IMR-90 (cell line): ENCODE results near the gene OR2F2. TPM values are rescaled to one million over a fixed set of nuclear protein-coding genes. Genes with fewer than 3 reads are reported as not detected.

Source experiments
- ATAC-seq: fragments of 200-7000 bp; cut with Tn5 transposase; 2 replicates; pipeline ENCODE4 v1.9.1; 2020; ENCODE audit warnings: low read depth, mild to moderate bottlenecking, moderate library complexity
- BruUV-seq: library from RNA; stranded (reverse); fragments of 400-500 nt; replicated peaks from 2 replicates; lab custom pipeline; 2021; lab: Mats Ljungman, UMichigan
- CTCF ChIA-PET: fragments of 300-600 bp; formaldehyde crosslinking; extraction: SDS; loops from one replicate; lab custom pipeline; 2021; ENCODE audit warnings: antibody characterized with exemption; lab: Yijun Ruan, JAX
- POLR2A ChIA-PET: fragments of 300-600 bp; sonication (Branson Sonifier 250); formaldehyde crosslinking; loops from one replicate; lab custom pipeline; 2022; ENCODE audit warnings: antibody characterized with exemption; ENCODE audit not compliant: unreplicated experiment; lab: Charles Lee
- DNase-seq: peaks from one replicate; pipeline ENCODE4 v3.0.0; 2013
- H2AFZ ChIP-seq: replicated peaks from 2 replicates; pipeline ENCODE3; 2013; ENCODE audit warnings: low read length, mild to moderate bottlenecking; ENCODE audit not compliant: poor library complexity
- H2AK5ac ChIP-seq: 2 replicates; pipeline ENCODE4 v1.6.1; 2013; ENCODE audit warnings: low read depth, low read length, inconsistent platforms
- H2AK9ac ChIP-seq: replicated peaks from 2 replicates; pipeline ENCODE3; 2013; ENCODE audit warnings: mild to moderate bottlenecking, low read depth, low read length, moderate library complexity; ENCODE audit not compliant: poor library complexity
- H2BK120ac ChIP-seq: 2 replicates; pipeline ENCODE4 v1.6.1; 2013; ENCODE audit warnings: low read depth, low read length, inconsistent platforms
- H2BK15ac ChIP-seq: 3 replicates; pipeline ENCODE4 v1.6.1; 2013; ENCODE audit warnings: low read depth, low read length, inconsistent platforms
- H2BK20ac ChIP-seq: 2 replicates; pipeline ENCODE4 v1.6.1; 2013; ENCODE audit warnings: low read depth, mild to moderate bottlenecking, inconsistent platforms, low read length, moderate library complexity
- H2BK5ac ChIP-seq: 2 replicates; pipeline ENCODE4 v1.6.1; 2013; ENCODE audit warnings: mild to moderate bottlenecking, low read depth, low read length, inconsistent platforms; ENCODE audit not compliant: poor library complexity, severe bottlenecking
- H3K14ac ChIP-seq: replicated peaks from 2 replicates; pipeline ENCODE4 v1.6.1; 2013; ENCODE audit warnings: low read depth, low read length, inconsistent platforms
- H3K18ac ChIP-seq: 2 replicates; pipeline ENCODE4 v1.6.1; 2013; ENCODE audit warnings: low read depth, low read length, control low read depth
- H3K23ac ChIP-seq: 2 replicates; pipeline ENCODE4 v1.6.1; 2013; ENCODE audit warnings: low read depth, low read length, inconsistent platforms
- H3K27ac ChIP-seq: 2 replicates; pipeline ENCODE4 v1.5.1; 2013; ENCODE audit warnings: mild to moderate bottlenecking, control low read depth, low read length; ENCODE audit not compliant: insufficient read depth
- H3K27me3 ChIP-seq: 2 replicates; pipeline ENCODE4 v1.6.1; 2013; ENCODE audit warnings: low read length; ENCODE audit not compliant: control insufficient read depth, insufficient read depth
- H3K36me3 ChIP-seq: 2 replicates; pipeline ENCODE4 v1.6.1; 2013; ENCODE audit warnings: low read length, mixed read lengths; ENCODE audit not compliant: control insufficient read depth, insufficient read depth
- H3K4ac ChIP-seq: 2 replicates; pipeline ENCODE4 v1.6.1; 2013; ENCODE audit warnings: low read depth, low read length, inconsistent platforms
- H3K4me1 ChIP-seq: 2 replicates; pipeline ENCODE4 v1.6.1; 2013; ENCODE audit warnings: low read length, mixed read lengths; ENCODE audit not compliant: control insufficient read depth, insufficient read depth
- H3K4me2 ChIP-seq: 2 replicates; pipeline ENCODE4 v1.6.1; 2013; ENCODE audit warnings: low read depth, mild to moderate bottlenecking, control low read depth, low read length, moderate library complexity
- H3K4me3 ChIP-seq: 2 replicates; pipeline ENCODE4 v1.5.1; 2013; ENCODE audit warnings: low read depth, mild to moderate bottlenecking, control low read depth, low read length, moderate library complexity; ENCODE audit not compliant: insufficient read depth
- H3K56ac ChIP-seq: 2 replicates; pipeline ENCODE4 v1.6.1; 2013; ENCODE audit warnings: low read length, inconsistent platforms; ENCODE audit not compliant: insufficient read depth; ENCODE audit errors: extremely low read depth
- H3K79me1 ChIP-seq, 2 experiments: 2 replicates each; pipeline ENCODE4 v1.6.1; 2013; ENCODE audit warnings: low read length in 2 of 2, inconsistent platforms in 1 of 2, low read depth in 1 of 2
- H3K9ac ChIP-seq: 2 replicates; pipeline ENCODE4 v1.6.1; 2013; ENCODE audit warnings: low read depth, low read length, control low read depth
- H3K9me1 ChIP-seq: 2 replicates; pipeline ENCODE4 v1.6.1; 2013; ENCODE audit warnings: low read length, inconsistent platforms; ENCODE audit not compliant: insufficient read depth
- H3K9me3 ChIP-seq: 2 replicates; pipeline ENCODE4 v1.6.1; 2013; ENCODE audit warnings: low read length; ENCODE audit not compliant: control insufficient read depth, insufficient read depth
- H4K20me1 ChIP-seq: 2 replicates; pipeline ENCODE4 v1.6.1; 2013; ENCODE audit warnings: low read length, inconsistent platforms; ENCODE audit not compliant: insufficient read depth
- H4K5ac ChIP-seq: 2 replicates; pipeline ENCODE4 v1.6.1; 2013; ENCODE audit warnings: mild to moderate bottlenecking, low read depth, low read length, control low read depth
- H4K8ac ChIP-seq, 2 experiments: 2 replicates each; pipeline ENCODE4 v1.6.1; 2013; ENCODE audit warnings: low read depth in 2 of 2, low read length in 2 of 2, control low read depth in 1 of 2, inconsistent platforms in 1 of 2
- H4K91ac ChIP-seq: 2 replicates; pipeline ENCODE4 v1.6.1; 2013; ENCODE audit warnings: low read depth, low read length, inconsistent platforms; ENCODE audit not compliant: insufficient read depth
- BHLHE40 ChIP-seq: fragments of 150-350 bp; IDR thresholded peaks from 2 replicates; pipeline ENCODE4 v1.6.1; 2016; ENCODE audit warnings: mild to moderate bottlenecking, low read depth, low read length
- CEBPB ChIP-seq: IDR thresholded peaks from 2 replicates; pipeline ENCODE4 v1.6.1; 2012; ENCODE audit warnings: low read depth, low read length, improper control_type of control experiment
- MAFK ChIP-seq: IDR thresholded peaks from 2 replicates; pipeline ENCODE4 v1.6.1; 2012; ENCODE audit warnings: low read depth, low read length, improper control_type of control experiment
- NFE2L2 ChIP-seq: fragments of 150-350 bp; IDR thresholded peaks from 2 replicates; pipeline ENCODE4 v1.6.1; 2016; ENCODE audit warnings: low read depth, mild to moderate bottlenecking, low read length
- USF2 ChIP-seq: fragments of 150-350 bp; IDR thresholded peaks from 2 replicates; pipeline ENCODE4 v1.6.1; 2017; ENCODE audit warnings: mild to moderate bottlenecking, antibody characterized with exemption, low read length, low read depth
- WGBS, 2 experiments: methylation state at CpG; one replicate each; pipeline versions ENCODE4 v1.1.5 to v1.1.7; 2013; ENCODE audit warnings: missing lambda C conversion rate in 2 of 2; ENCODE audit not compliant: insufficient read length in 1 of 2; ENCODE audit errors: extremely low coverage in 2 of 2; 5-methylcytosine and 5-hydroxymethylcytosine counted together
- dilution Hi-C: fragments of 300-500 bp; cut with HindIII; formaldehyde crosslinking; loops from one replicate; pipeline ENCODE4 v1.14.3; 2018; ENCODE audit warnings: low sequenced_read_pairs; ENCODE audit not compliant: unreplicated experiment
- in situ Hi-C: fragments of 300-500 bp; cut with MboI; formaldehyde crosslinking; loops from 3 replicates; pipeline ENCODE4 v1.14.3; 2019; ENCODE audit warnings: low sequenced_read_pairs, inconsistent platforms, mixed read lengths
- intact Hi-C: fragments of 100-400 bp; cut with micrococcal nuclease; formaldehyde crosslinking; loops from 2 replicates; pipeline ENCODE4 v1.10.0; 2022
- polyA plus RNA-seq, 3 experiments: library from polyadenylated mRNA; depleted of rRNA; stranded (reverse); fragments of >200 nt; gene quantifications; 2 replicates each; pipeline ENCODE4 v1.2.3, GENCODE V29; 2012; ENCODE audit warnings: low replicate concordance in 1 of 3
- total RNA-seq: library from RNA; depleted of rRNA; stranded (reverse); fragments of >200 nt; gene quantifications from 2 replicates; pipeline ENCODE4 v1.2.3, GENCODE V29; 2012

The OR2F2 gene
- total and polyA plus RNA-seq, 2 of the 4 experiments (the other 2 are of a cell fraction) = not detected

- H3K27ac ChIP-seq = no peak overlapping the region
- H3K9me3 ChIP-seq = no peaks in the 10 kb centered on the region; the same call in 1 of the 2 replicates
- no peak overlapping the region for H3K18ac ChIP-seq
- peaks cover 18 to 33% of the 10 kb centered on the region in 2 experiments for H3K79me1 ChIP-seq
- no peak for ATAC-seq
- in situ Hi-C loops (loop anchor here (25.0 kb wide), 1 partner anchor 1327 kb away; no protein-coding TSS in a partner anchor), intact Hi-C loops (loop anchor here (10.0 kb wide), 1 partner anchor 126 kb away; no protein-coding TSS in a partner anchor), dilution Hi-C loops (no loop called here)
- no peak overlapping the region for H2AFZ ChIP-seq
- H2BK20ac ChIP-seq = no peak overlapping the region
- no peak overlapping the region for H4K91ac ChIP-seq
- WGBS, 2 experiments = 100% methylated on average over 1 of the region's 2 CpGs; no CpG with 5 or more reads in 1 of the 2 experiments
- no peak overlapping the region for H3K56ac ChIP-seq
- TF ChIP-seq USF2 = no peak
- no peak for TF ChIP-seq MAFK
- TF ChIP-seq NFE2L2 = no peak
- no peak for TF ChIP-seq BHLHE40
- TF ChIP-seq CEBPB = no peak
- no peak overlapping the region for H3K9ac ChIP-seq
- BruUV-seq = no TSS peak
- no peak overlapping the region for H2BK120ac ChIP-seq
- H3K4me3 ChIP-seq = no peak overlapping the region
- no peak overlapping the region for H3K14ac ChIP-seq
- peaks cover 1% of the 10 kb centered on the region; the same call in 1 of the 2 replicates for H3K9me1 ChIP-seq
- no peak overlapping the region for H4K5ac ChIP-seq
- no peak for DNase-seq
- H2AK5ac ChIP-seq = no peak overlapping the region
- 0 out of 2 replicates have a peak, but pooled peaks cover 3% of the 10 kb centered on the region for H4K20me1 ChIP-seq
- H3K4me1 ChIP-seq = peaks cover 6% of the 10 kb centered on the region
- H3K36me3 ChIP-seq = peaks cover 3% of the 10 kb centered on the region; the same call in 1 of the 2 replicates
- H3K4me2 ChIP-seq = no peak overlapping the region
- H3K23ac ChIP-seq = no peak overlapping the region
- no peak overlapping the region for H3K4ac ChIP-seq
- no peaks in the 10 kb centered on the region for H3K27me3 ChIP-seq
- no peak overlapping the region for H2AK9ac ChIP-seq
- ChIA-PET CTCF (no interaction called here), POLR2A (no interaction called here)
- H4K8ac ChIP-seq = no peak overlapping the region
- H2BK5ac ChIP-seq = no peak overlapping the region
- no peak overlapping the region for H2BK15ac ChIP-seq
These were observed 46.0 kb upstream of the OR2F2 start for GRCh38 chr7:143889068-143889467.
